ENCODE results near the gene MAGI3.

DNA sequence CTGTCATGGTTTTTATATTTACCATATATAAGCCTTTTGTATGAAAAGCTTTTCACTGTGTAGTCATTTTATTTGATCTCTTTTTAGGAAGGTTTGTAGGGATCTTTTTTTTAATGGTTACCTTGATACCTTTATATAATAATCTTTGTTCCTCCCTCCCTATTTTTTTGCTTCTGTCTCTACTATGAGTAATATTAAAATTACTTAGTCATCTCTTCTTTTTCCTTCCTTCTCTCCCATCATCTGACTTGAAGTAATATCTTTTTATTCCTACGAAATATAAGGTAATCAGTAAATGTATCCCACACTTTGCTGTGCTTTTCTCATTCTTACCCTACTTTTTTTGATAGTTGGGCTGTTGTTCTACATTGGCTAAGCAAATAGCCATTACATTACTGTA is 161.4 kb downstream of the MAGI3 start:
- TF ChIP-seq NFIC (IDR thresholded peaks at IDR 0.05), result no peak
- TF ChIP-seq TAF1 (IDR thresholded peaks at IDR 0.05; ENCODE audit: low read depth), result no peak
- TF ChIP-seq EGR1 (IDR thresholded peaks at IDR 0.05), result no peak
- no peak for TF ChIP-seq EP300 (IDR thresholded peaks at IDR 0.05; ENCODE audit: borderline replicate concordance)
- no peak for TF ChIP-seq CEBPB (IDR thresholded peaks at IDR 0.05)
- TF ChIP-seq, protein P1, sequence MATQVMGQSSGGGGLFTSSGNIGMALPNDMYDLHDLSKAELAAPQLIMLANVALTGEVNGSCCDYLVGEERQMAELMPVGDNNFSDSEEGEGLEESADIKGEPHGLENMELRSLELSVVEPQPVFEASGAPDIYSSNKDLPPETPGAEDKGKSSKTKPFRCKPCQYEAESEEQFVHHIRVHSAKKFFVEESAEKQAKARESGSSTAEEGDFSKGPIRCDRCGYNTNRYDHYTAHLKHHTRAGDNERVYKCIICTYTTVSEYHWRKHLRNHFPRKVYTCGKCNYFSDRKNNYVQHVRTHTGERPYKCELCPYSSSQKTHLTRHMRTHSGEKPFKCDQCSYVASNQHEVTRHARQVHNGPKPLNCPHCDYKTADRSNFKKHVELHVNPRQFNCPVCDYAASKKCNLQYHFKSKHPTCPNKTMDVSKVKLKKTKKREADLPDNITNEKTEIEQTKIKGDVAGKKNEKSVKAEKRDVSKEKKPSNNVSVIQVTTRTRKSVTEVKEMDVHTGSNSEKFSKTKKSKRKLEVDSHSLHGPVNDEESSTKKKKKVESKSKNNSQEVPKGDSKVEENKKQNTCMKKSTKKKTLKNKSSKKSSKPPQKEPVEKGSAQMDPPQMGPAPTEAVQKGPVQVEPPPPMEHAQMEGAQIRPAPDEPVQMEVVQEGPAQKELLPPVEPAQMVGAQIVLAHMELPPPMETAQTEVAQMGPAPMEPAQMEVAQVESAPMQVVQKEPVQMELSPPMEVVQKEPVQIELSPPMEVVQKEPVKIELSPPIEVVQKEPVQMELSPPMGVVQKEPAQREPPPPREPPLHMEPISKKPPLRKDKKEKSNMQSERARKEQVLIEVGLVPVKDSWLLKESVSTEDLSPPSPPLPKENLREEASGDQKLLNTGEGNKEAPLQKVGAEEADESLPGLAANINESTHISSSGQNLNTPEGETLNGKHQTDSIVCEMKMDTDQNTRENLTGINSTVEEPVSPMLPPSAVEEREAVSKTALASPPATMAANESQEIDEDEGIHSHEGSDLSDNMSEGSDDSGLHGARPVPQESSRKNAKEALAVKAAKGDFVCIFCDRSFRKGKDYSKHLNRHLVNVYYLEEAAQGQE (IDR thresholded peaks at IDR 0.05; ENCODE audit: low read depth), result no peak
- TF ChIP-seq FOXM1 (IDR thresholded peaks at IDR 0.05; ENCODE audit: borderline replicate concordance, low read depth), result no peak

All from Ishikawa (cell line).